AG04450 (cell line): ENCODE data around the gene KLF2. TPM values are rescaled to one million over a fixed set of nuclear protein-coding genes. Genes with fewer than 3 reads are reported as not detected.
"Not testable (repeated sequence)": the region's sequence is repeated elsewhere in the genome, so short reads cannot be mapped to it uniquely, and the experiment has no call there.

Experiments
- CTCF ChIA-PET: fragments of 300-600, 350-600 bp; formaldehyde crosslinking; extraction: SDS; loops from one replicate; lab custom pipeline; 2022; ENCODE audit warnings: antibody characterized with exemption, inconsistent platforms; lab: Charles Lee
- POLR2A ChIA-PET: fragments of 350-600 bp; formaldehyde crosslinking; extraction: SDS; loops from one replicate; lab custom pipeline; 2021; ENCODE audit warnings: antibody characterized with exemption, inconsistent platforms; lab: Yijun Ruan, JAX
- DNase-seq: peaks from one replicate; pipeline ENCODE4 v3.0.0-alpha.2; 2011; ENCODE audit warnings: low read depth, low spot score
- H3K27ac ChIP-seq: one replicate; pipeline ENCODE4 v1.5.1; 2012; ENCODE audit warnings: low read depth, low read length, control low read depth
- H3K27me3 ChIP-seq: one replicate; pipeline ENCODE4 v1.6.0; 2012; ENCODE audit warnings: low read length; ENCODE audit not compliant: control insufficient read depth, insufficient read depth
- H3K4me3 ChIP-seq: 2 replicates; pipeline ENCODE4 v1.5.1; 2011; ENCODE audit warnings: mild to moderate bottlenecking, low read depth, low read length, control low read depth
- H3K9me3 ChIP-seq: 2 replicates; pipeline ENCODE4 v1.5.1; 2012; ENCODE audit warnings: low read length; ENCODE audit not compliant: control insufficient read depth, insufficient read depth
- polyA plus RNA-seq: library from polyadenylated mRNA; depleted of rRNA; stranded (reverse); fragments of >200 nt; gene quantifications from 2 replicates; pipeline ENCODE4 v1.2.3, GENCODE V29; 2011
- TF ChIP-seq, protein P1 (sequence below): IDR thresholded peaks from 2 replicates; pipeline ENCODE4 v1.5.1; 2011; ENCODE audit warnings: low read depth, low read length, control low read depth, inconsistent platforms

KLF2 gene
- polyA plus RNA-seq, 1 experiment = 0.60 TPM

DNA sequence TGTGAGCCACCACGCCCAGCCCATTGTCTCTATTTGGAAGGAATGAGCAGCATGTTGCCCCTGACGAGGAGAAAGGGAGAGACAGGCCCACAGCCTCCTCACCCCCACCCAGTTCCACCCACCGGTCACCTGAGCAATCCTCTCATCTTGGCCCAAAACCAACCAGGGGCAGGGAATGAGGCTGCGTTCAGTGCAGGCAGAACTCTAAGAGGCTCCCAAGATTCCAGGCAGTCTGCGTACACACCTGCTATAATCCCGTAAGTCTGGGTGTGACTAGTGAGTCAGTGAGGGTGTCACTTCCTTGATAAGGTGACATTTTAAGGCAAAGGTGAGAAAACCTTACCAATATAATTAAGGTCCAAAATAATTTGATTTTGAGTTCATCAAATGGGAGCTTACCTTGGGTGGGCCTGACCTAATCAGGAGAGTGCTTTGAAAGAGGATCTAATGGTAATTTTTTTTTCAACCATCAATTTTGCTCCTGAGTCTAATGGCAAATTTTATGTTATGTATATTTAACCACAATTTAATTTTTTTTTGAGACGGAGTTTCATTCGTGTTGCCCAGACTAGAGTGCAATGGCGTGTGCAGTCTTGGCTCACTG, 26.9 kb upstream of the KLF2 start:
- TF ChIP-seq, protein P1, sequence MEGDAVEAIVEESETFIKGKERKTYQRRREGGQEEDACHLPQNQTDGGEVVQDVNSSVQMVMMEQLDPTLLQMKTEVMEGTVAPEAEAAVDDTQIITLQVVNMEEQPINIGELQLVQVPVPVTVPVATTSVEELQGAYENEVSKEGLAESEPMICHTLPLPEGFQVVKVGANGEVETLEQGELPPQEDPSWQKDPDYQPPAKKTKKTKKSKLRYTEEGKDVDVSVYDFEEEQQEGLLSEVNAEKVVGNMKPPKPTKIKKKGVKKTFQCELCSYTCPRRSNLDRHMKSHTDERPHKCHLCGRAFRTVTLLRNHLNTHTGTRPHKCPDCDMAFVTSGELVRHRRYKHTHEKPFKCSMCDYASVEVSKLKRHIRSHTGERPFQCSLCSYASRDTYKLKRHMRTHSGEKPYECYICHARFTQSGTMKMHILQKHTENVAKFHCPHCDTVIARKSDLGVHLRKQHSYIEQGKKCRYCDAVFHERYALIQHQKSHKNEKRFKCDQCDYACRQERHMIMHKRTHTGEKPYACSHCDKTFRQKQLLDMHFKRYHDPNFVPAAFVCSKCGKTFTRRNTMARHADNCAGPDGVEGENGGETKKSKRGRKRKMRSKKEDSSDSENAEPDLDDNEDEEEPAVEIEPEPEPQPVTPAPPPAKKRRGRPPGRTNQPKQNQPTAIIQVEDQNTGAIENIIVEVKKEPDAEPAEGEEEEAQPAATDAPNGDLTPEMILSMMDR = no peak
- Histone ChIP-seq H3K9me3 (no peaks in the 10 kb centered on the region; the same call in 1 of the 2 replicates), H3K27ac (no peak overlapping the region), H3K4me3 (no peak overlapping the region), H3K27me3 (peaks cover 6% of the 10 kb centered on the region)
- POLR2A ChIA-PET = no interaction called here
- CTCF ChIA-PET = no interaction called here
- DNase-seq = no peak

DNA sequence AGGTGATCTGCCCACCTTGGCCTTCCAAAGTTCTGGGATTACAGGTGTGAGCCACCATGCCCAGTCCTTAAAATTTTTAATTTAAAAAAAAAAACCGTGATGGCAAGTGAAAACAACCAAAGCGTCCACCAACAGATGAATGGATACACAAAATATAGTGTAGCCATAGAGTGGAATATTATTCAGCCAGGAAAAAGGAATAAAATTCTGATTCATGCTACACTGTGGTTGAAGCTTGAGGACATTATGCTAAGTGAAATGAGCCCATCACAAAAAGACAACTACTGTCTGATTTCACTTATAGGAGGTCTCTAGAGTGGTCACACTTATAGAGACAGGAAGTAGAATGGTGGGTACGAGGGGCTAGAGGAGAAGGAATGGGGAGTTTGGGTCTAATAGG, 26.3 kb upstream of the KLF2 start:
- ChIA-PET POLR2A (no interaction called here), CTCF (no interaction called here)
- Histone ChIP-seq H3K27me3 (peaks cover 6% of the 10 kb centered on the region), H3K27ac (no peak overlapping the region), H3K9me3 (no peaks in the 10 kb centered on the region; the same call in 1 of the 2 replicates), H3K4me3 (no peak overlapping the region)
- no peak for DNase-seq
- TF ChIP-seq, protein P1 = no peak

DNA sequence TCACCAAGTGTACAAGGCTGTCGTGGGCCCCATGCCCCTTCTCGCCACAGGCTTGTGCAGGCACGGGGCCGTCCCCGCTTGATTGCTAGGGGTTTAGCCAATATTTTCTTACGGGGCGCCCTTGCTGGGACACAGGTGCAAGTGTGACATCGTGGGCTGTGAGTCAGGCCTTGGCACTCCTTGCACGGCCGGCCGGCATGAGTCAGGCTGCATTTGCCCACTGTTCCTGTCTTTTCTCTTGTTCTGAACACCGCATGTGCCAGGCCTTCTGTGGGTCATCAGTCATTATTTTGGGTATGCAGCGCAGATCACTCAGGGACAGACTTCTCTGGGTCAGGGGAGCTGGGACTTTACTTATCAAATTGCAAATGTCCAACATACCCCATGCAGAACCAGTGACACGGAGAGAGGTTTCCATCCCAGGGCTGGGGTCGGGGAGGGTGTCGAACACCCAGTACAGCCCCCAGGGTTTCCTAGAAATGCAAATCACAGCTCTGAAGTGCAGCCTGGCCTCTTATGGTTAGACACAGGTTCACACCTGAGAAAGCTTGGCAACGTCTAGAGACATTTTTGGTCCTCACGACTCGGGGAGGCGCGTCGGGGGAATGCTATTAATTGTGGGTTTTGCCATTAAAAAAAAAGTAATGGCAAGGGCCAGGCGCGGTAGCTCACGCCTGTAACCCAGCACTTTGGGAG, 22.5 kb upstream of the KLF2 start:
- ChIA-PET POLR2A (no interaction called here), CTCF (interaction anchor here (1.0 kb wide), 1 partner anchor 81 kb away, joined by 3 read pairs; no protein-coding TSS in a partner anchor)
- no peak for DNase-seq
- H3K27ac ChIP-seq = no peak overlapping the region
- H3K9me3 ChIP-seq = no peaks in the 10 kb centered on the region; the same call in 1 of the 2 replicates
- H3K27me3 ChIP-seq = no peaks in the 10 kb centered on the region
- no peak overlapping the region for H3K4me3 ChIP-seq
- TF ChIP-seq, protein P1 = no peak

DNA sequence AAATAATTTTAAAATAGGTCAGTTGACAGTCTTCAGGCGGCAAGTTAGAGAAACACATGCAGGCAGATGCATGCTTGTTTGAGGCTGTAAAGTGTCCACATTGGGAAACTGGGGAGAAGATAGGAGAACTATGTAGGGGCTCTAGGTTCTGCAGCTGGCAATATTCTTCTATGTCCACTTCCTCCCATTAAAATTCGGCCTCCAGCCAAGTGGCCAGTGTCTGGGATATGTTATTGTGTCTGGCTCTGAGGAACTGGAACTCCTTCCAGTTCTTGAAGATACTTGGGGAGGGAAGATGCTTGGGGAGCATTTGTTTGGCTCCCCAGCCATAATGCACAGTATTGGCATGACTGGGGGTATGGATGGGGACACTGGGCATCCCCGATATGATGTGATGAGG, 20.9 kb upstream of the KLF2 start:
- DNase-seq = no peak
- no peak overlapping the region for H3K4me3 ChIP-seq
- H3K27ac ChIP-seq = no peak overlapping the region
- POLR2A ChIA-PET = interaction anchor here (0.6 kb wide), 1 partner anchor 27 kb away, joined by 5 read pairs; no protein-coding TSS in a partner anchor
- no peaks in the 10 kb centered on the region; the same call in 1 of the 2 replicates for H3K9me3 ChIP-seq
- TF ChIP-seq, protein P1 = no peak
- H3K27me3 ChIP-seq = no peaks in the 10 kb centered on the region
- CTCF ChIA-PET = no interaction called here

DNA sequence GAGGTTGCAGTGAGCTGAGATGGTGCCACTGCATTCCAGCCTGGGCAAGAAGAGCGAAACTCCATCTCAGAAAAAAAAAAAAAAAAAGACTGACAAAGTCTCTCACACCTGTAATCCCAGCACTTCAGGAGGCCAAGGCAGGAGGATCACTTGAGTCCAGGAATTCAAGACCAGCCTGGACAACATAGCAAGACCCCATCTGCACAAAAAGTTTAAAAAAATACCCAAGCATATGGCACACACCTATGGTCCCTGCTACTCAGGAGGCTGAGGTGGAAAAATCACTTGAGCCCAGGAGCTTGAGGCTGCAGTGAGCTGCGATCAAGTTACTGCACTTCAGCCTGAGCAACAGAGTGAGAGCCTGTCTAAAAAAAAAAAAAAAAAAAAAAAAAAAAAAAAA, 20.1 kb upstream of the KLF2 start:
- H3K27me3 ChIP-seq, CTCF ChIA-PET, H3K27ac ChIP-seq, H3K9me3 ChIP-seq, DNase-seq, H3K4me3 ChIP-seq: not testable (repeated sequence)
- POLR2A ChIA-PET = interaction anchor here (0.6 to 0.7 kb wide), 2 partner anchors 21 to 26 kb away, joined by 3 to 5 read pairs; no protein-coding TSS in a partner anchor

DNA sequence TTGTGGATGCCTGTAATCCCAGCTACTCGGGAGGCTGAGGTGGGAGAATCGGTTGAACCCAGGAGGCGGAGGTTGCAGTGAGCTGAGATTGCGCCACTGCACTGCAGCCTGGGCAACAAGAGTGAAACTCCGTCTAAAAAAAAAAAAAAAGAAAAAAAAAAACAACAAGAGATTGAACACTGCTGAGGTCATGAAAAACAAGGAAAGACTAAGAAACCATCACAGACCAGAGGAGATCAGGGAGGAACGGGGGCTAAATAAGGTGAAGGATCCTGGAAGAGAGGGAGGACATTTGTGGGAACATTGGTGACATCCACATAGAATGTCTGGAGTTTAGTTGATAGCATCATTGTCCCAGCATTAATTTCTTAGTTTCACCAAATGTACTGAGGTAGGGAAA, 19.6 kb upstream of the KLF2 start:
- POLR2A ChIA-PET = interaction anchor here (0.7 kb wide), 1 partner anchor 22 kb away, joined by 3 read pairs; no protein-coding TSS in a partner anchor
- H3K27me3 ChIP-seq, H3K9me3 ChIP-seq, H3K27ac ChIP-seq, CTCF ChIA-PET, H3K4me3 ChIP-seq, DNase-seq: not testable (repeated sequence)
